MG63 (cell line): ENCODE data around the gene OR2B2. TPM values are rescaled to one million over a fixed set of nuclear protein-coding genes. Genes with fewer than 3 reads are reported as not detected.

ENCODE experiments used
- DNase-seq: peaks from one replicate; pipeline ENCODE4 v3.0.0-alpha.2; 2020
- H3K27me3 ChIP-seq: fragments of 250-450 bp; sonication (Bioruptor Pico); 2 replicates; pipeline ENCODE4 v1.5.1; 2020; ENCODE audit warnings: mild to moderate bottlenecking, moderate library complexity
- H3K36me3 ChIP-seq: fragments of 250-450 bp; sonication (Bioruptor Pico); 2 replicates; pipeline ENCODE4 v1.5.1; 2020; ENCODE audit warnings: mild to moderate bottlenecking, moderate library complexity
- H3K4me3 ChIP-seq: fragments of 250-450 bp; sonication (Bioruptor Pico); 2 replicates; pipeline ENCODE4 v1.5.1; 2020; ENCODE audit warnings: mild to moderate bottlenecking, moderate library complexity
- H3K9me3 ChIP-seq: fragments of 250-450 bp; sonication (Bioruptor Pico); 2 replicates; pipeline ENCODE4 v1.5.1; 2020; ENCODE audit warnings: mild to moderate bottlenecking, moderate library complexity
- total RNA-seq: library from RNA; depleted of rRNA; stranded (reverse); fragments of >200 nt; shearing (Covaris generic); gene quantifications from 2 replicates; pipeline ENCODE4 v1.2.3, GENCODE V29; 2014; ENCODE audit warnings: low replicate concordance

OR2B2 gene
- total RNA-seq, 1 experiment from 2014 or later: not detected

- no peak overlapping the region for H3K4me3 ChIP-seq
- H3K27me3 ChIP-seq: no peaks in the 10 kb centered on the region
- DNase-seq: no peak
- peaks cover 7% of the 10 kb centered on the region for H3K36me3 ChIP-seq
- no peaks in the 10 kb centered on the region; the same call in 1 of the 2 replicates for H3K9me3 ChIP-seq
Measured at GRCh38 chr6:27897580-27898206, 14.5 kb downstream of the OR2B2 start.

GRCh38 chr6:27896398-27896796 lies 15.8 kb downstream of the OR2B2 start:
- peaks cover 7% of the 10 kb centered on the region for H3K36me3 ChIP-seq
- peak overlapping the region; percentile 85; the same call in 1 of the 2 replicates for H3K4me3 ChIP-seq

GRCh38 chr6:27894839-27895762 lies 17.1 kb downstream of the OR2B2 start:
- H3K27me3 ChIP-seq: no peaks in the 10 kb centered on the region
- H3K4me3 ChIP-seq: peak overlapping the region; percentile 85
- DNase-seq: peak; percentile 88
- peaks cover 7% of the 10 kb centered on the region for H3K36me3 ChIP-seq
- H3K9me3 ChIP-seq: no peaks in the 10 kb centered on the region; the same call in 1 of the 2 replicates

More at GRCh38 chr6:27896398-27896796, 15.8 kb downstream of the OR2B2 start:
- Histone ChIP-seq H3K9me3 (no peaks in the 10 kb centered on the region; the same call in 1 of the 2 replicates), H3K27me3 (no peaks in the 10 kb centered on the region)
- DNase-seq: no peak

GRCh38 chr6:27893836-27894807 lies 18.1 kb downstream of the OR2B2 start:
- Histone ChIP-seq H3K36me3 (peaks cover 7% of the 10 kb centered on the region), H3K9me3 (no peaks in the 10 kb centered on the region; the same call in 1 of the 2 replicates), H3K4me3 (peak overlapping the region; percentile 85), H3K27me3 (no peaks in the 10 kb centered on the region)
- DNase-seq: peak; percentile 99

- peak; percentile 100 for DNase-seq
- H3K9me3 ChIP-seq: no peaks in the 10 kb centered on the region; the same call in 1 of the 2 replicates
- H3K4me3 ChIP-seq: peak overlapping the region; percentile 85
- no peaks in the 10 kb centered on the region for H3K27me3 ChIP-seq
- H3K36me3 ChIP-seq: peaks cover 7% of the 10 kb centered on the region
Measured at GRCh38 chr6:27893059-27893835, 18.9 kb downstream of the OR2B2 start.

GRCh38 chr6:27892649-27893058 lies 19.5 kb downstream of the OR2B2 start:
- H3K9me3 ChIP-seq: no peaks in the 10 kb centered on the region; the same call in 1 of the 2 replicates
- peak overlapping the region; percentile 85 for H3K4me3 ChIP-seq
- peaks cover 7% of the 10 kb centered on the region for H3K36me3 ChIP-seq
- DNase-seq: no peak
- H3K27me3 ChIP-seq: no peaks in the 10 kb centered on the region

- Histone ChIP-seq H3K36me3 (peaks cover 7% of the 10 kb centered on the region), H3K9me3 (no peaks in the 10 kb centered on the region; the same call in 1 of the 2 replicates), H3K4me3 (peak overlapping the region; percentile 85), H3K27me3 (no peaks in the 10 kb centered on the region)
- no peak for DNase-seq
Measured at GRCh38 chr6:27891320-27891875, 20.8 kb downstream of the OR2B2 start.

GRCh38 chr6:27890445-27891319 lies 21.5 kb downstream of the OR2B2 start:
- H3K27me3 ChIP-seq: no peaks in the 10 kb centered on the region
- no peaks in the 10 kb centered on the region; the same call in 1 of the 2 replicates for H3K9me3 ChIP-seq
- DNase-seq: peak; percentile 97
- H3K4me3 ChIP-seq: peak overlapping the region; percentile 85
- peaks cover 7% of the 10 kb centered on the region for H3K36me3 ChIP-seq

GRCh38 chr6:27889628-27890444 lies 22.4 kb downstream of the OR2B2 start:
- Histone ChIP-seq H3K9me3 (no peaks in the 10 kb centered on the region; the same call in 1 of the 2 replicates), H3K27me3 (no peaks in the 10 kb centered on the region), H3K4me3 (peak overlapping the region; percentile 85), H3K36me3 (peaks cover 7% of the 10 kb centered on the region)
- DNase-seq: peak; percentile 57

GRCh38 chr6:27889275-27889627 lies 22.9 kb downstream of the OR2B2 start:
- H3K4me3 ChIP-seq: no peak overlapping the region; the same call in 1 of the 2 replicates
- no peak for DNase-seq
- no peaks in the 10 kb centered on the region; the same call in 1 of the 2 replicates for H3K9me3 ChIP-seq
- H3K36me3 ChIP-seq: peaks cover 3% of the 10 kb centered on the region
- H3K27me3 ChIP-seq: no peaks in the 10 kb centered on the region

GRCh38 chr6:27888566-27888965 lies 23.6 kb downstream of the OR2B2 start:
- Histone ChIP-seq H3K9me3 (no peaks in the 10 kb centered on the region; the same call in 1 of the 2 replicates), H3K4me3 (no peak overlapping the region), H3K36me3 (peaks cover under 1% of the 10 kb centered on the region), H3K27me3 (no peaks in the 10 kb centered on the region)
- no peak for DNase-seq

- H3K36me3 ChIP-seq: no peaks in the 10 kb centered on the region
- H3K27me3 ChIP-seq: no peaks in the 10 kb centered on the region
- H3K9me3 ChIP-seq: no peaks in the 10 kb centered on the region
- no peak overlapping the region for H3K4me3 ChIP-seq
- no peak for DNase-seq
Measured at GRCh38 chr6:27886073-27886472, 26.1 kb downstream of the OR2B2 start.

GRCh38 chr6:27883136-27883535 lies 29.1 kb downstream of the OR2B2 start:
- H3K9me3 ChIP-seq: no peaks in the 10 kb centered on the region
- no peaks in the 10 kb centered on the region for H3K36me3 ChIP-seq
- H3K27me3 ChIP-seq: no peaks in the 10 kb centered on the region
- DNase-seq: no peak
- no peak overlapping the region for H3K4me3 ChIP-seq

GRCh38 chr6:27882624-27883023 lies 29.6 kb downstream of the OR2B2 start:
- DNase-seq: no peak
- no peak overlapping the region for H3K4me3 ChIP-seq
- no peaks in the 10 kb centered on the region for H3K9me3 ChIP-seq
- no peaks in the 10 kb centered on the region for H3K27me3 ChIP-seq
- no peaks in the 10 kb centered on the region for H3K36me3 ChIP-seq
